Astrocyte (in vitro differentiated cells and primary cell): ENCODE data around the gene CLEC2D.
"Not testable (repeated sequence)": the region's sequence is repeated elsewhere in the genome, so short reads cannot be mapped to it uniquely, and the experiment has no call there.

Source experiments
- EZH2 ChIP-seq: IDR thresholded peaks from 2 replicates; pipeline ENCODE4 v1.6.1; 2012; ENCODE audit warnings: mild to moderate bottlenecking, low read length, inconsistent platforms; ENCODE audit not compliant: insufficient read depth
- TF ChIP-seq, protein P1 (sequence below): IDR thresholded peaks from 2 replicates; pipeline ENCODE4 v1.5.1; 2011; ENCODE audit warnings: low read depth, mild to moderate bottlenecking, inconsistent platforms, low read length, moderate library complexity; ENCODE audit not compliant: insufficient read depth

DNA sequence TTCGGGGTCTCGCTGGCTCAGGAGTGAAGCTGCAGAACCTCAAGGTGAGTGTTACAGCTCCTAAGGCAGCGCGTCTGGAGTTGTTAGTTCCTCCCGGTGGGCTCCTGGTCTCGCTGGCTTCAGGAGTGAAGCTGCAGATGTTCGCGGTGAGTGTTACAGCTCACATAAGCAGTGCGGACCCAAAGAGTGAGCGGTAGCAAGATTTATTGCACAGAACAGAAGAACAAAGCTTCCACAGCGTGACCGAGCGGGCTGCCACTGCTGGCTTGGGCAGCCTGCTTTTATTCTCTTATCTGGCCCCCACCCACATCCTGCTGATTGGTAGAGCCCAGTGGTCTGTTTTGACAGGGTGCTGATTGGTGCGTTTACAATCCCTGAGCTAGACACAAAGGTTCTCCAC, 69.4 kb downstream of the CLEC2D start:
- TF ChIP-seq, protein P1, sequence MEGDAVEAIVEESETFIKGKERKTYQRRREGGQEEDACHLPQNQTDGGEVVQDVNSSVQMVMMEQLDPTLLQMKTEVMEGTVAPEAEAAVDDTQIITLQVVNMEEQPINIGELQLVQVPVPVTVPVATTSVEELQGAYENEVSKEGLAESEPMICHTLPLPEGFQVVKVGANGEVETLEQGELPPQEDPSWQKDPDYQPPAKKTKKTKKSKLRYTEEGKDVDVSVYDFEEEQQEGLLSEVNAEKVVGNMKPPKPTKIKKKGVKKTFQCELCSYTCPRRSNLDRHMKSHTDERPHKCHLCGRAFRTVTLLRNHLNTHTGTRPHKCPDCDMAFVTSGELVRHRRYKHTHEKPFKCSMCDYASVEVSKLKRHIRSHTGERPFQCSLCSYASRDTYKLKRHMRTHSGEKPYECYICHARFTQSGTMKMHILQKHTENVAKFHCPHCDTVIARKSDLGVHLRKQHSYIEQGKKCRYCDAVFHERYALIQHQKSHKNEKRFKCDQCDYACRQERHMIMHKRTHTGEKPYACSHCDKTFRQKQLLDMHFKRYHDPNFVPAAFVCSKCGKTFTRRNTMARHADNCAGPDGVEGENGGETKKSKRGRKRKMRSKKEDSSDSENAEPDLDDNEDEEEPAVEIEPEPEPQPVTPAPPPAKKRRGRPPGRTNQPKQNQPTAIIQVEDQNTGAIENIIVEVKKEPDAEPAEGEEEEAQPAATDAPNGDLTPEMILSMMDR = not testable (repeated sequence)
- TF ChIP-seq EZH2 = not testable (repeated sequence)
